HG03097 (cell line): Measurements from ENCODE around the gene TTLL11.

ENCODE experiments used
- ATAC-seq: cut with Tn5 transposase; IDR thresholded peaks from one replicate; pipeline ENCODE4 v1.9.1; 2021; ENCODE audit not compliant: unreplicated experiment, low FRiP score

TTLL11 gene

DNA sequence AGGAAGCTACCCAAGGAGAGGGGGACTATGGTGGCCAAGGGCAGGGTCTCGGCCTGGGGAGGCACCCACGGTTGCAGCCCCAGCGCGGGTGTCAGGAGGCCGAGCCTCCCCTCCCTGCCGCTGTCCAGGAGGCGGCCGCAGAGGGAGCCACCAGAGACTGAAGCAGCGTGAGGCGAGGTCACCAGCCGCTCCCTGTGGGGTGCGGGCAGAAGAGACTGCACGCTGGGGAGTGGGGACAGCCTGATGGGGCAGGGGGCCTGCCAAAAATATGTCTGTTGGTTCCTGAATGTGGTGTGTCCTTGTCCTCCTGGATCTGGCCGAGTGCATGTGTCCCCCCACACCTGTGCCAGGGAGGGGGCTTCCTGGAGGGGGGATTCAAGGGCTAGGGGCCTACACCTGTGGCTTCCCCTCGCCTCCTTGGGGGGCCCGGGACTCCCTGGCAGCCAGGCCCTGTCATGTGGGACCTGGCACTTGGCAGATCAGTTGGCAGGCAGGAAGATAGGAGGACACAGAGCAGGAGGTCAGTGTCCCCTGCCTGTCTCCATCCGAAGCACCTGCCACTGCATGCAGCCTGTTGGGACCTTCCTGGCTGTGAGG, 310.5 kb downstream of the TTLL11 start:
- ATAC-seq, result no peak

DNA sequence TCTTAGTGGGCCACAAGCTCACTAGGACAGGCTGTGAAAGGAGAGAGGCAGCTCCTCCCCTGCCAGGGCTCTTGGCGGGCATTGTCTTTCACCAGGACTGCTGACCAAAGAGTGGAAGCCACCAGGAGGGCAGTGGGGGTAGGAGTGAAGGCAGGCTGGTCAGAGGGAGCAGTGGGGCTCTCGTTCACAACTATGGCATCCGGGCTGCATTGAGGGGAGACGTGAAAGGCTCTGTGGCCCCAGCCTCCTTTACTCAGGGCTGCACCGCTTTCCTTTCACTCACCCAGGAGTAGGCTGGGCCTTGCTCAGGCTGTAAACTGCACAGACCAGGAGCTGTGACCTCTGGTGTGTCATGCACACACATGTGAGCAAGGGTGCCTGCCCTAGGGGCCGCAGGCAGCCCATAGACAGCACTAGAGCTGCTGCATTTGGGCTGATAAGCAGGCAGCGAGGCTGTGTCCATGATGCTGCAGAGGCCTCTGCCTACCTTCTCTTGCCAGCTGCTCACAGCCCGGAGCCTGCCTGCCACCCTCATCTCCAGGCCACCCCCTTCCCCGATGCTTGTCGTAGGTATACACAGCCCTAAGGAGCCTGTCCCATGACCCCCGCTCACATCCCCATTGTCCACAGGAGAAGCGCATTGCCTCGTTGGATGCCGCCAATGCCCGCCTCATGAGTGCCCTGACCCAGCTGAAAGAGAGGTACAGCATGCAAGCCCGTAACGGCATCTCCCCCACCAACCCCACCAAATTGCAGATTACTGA, 311.2 kb downstream of the TTLL11 start:
- ATAC-seq, result no peak

DNA sequence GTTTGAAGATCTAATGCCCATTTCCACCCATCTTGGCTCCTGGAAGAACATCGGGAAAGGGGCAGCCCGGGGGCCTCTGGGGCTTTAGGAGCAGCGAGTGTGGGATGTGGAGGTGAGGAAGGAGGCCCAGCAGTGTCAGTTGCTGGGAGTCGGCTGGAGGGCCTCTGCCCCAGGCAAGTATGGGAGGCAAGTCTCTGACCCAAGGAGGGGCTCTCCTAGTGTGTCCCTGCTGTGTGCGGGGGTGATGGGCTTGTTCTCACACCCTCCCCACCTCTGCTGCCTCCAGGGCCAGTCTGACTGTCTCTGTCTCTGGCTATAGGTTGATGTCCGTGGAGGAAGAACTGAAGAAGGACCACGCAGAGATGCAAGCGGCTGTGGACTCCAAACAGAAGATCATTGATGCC, 312.0 kb downstream of the TTLL11 start:
- no peak for ATAC-seq

DNA sequence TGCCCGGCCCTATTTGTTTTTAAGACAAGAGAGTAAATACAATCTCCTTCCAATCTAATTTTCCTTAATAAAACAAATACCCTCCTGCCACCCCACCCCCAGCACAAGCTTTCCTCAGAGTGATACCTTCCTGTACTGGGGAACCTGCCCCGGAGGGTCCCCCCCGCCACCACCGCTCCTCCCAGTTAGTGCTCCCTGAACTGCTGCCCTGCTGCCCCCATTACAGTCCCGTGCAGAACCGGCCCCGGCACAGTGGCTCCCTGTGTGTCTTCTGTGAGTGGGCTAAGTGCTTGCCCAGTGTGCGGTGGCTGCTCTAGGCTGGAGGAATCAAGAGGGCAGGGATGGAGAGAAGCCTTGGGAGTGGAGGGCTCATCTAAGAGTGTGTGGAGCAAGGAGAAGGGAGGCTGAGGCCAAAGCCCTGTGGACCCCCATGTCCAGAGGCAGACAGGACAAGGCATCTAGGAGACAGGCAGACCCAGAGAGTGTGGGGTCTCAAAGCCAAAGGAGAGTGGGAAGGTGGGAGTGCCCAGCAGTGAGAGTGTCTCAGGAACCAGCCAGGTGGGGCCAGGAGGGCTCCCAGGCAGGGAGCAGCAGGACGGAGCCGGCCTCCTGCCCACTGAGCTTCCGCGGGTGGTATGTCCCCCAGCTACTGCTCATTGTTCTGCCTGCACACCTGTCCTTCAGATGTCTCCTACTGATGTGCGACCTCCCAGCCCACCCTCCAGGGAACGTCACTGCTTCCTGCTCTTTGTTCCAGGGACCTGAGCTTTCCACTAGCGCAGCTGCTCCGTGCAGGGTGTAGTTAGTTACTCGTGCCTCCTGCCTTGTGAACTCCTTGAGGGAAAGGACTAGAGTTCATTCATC, 312.7 kb downstream of the TTLL11 start:
- no peak for ATAC-seq

DNA sequence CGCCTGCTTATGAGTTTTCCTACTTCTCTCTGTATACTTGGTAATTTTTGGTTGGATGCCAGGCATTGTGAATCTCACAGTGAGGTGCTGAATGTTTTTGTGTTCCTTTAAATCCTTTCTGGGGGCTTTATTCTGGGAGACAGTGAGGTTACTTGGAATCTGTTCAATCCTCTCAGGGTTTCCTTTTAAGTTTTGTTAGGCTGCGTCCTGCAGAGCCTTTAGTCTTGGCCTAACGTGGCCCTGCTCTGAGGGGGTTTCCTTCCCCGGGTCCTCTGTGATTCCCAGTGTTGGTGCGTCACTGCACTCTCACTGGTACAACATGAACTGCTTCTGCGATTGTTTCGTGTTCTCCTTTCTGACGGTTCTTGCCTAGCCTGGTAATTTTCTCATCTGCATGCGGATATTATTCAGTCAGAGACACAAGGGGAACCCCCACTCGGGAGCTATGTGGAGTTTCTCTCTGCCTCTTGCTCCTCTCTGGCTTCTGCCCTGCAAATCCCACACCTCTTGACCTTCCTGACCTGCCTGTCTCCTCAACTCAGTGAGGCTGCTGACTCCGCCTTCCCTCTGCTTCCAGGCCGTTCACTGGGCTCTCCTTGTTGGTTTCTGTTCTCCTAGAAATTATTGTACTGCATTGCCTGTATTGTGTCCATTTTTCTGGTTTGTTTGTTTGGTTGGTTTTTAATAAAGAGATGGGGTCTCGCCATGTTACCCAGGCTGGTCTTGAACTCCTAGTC, 313.6 kb downstream of the TTLL11 start:
- ATAC-seq, result no peak

DNA sequence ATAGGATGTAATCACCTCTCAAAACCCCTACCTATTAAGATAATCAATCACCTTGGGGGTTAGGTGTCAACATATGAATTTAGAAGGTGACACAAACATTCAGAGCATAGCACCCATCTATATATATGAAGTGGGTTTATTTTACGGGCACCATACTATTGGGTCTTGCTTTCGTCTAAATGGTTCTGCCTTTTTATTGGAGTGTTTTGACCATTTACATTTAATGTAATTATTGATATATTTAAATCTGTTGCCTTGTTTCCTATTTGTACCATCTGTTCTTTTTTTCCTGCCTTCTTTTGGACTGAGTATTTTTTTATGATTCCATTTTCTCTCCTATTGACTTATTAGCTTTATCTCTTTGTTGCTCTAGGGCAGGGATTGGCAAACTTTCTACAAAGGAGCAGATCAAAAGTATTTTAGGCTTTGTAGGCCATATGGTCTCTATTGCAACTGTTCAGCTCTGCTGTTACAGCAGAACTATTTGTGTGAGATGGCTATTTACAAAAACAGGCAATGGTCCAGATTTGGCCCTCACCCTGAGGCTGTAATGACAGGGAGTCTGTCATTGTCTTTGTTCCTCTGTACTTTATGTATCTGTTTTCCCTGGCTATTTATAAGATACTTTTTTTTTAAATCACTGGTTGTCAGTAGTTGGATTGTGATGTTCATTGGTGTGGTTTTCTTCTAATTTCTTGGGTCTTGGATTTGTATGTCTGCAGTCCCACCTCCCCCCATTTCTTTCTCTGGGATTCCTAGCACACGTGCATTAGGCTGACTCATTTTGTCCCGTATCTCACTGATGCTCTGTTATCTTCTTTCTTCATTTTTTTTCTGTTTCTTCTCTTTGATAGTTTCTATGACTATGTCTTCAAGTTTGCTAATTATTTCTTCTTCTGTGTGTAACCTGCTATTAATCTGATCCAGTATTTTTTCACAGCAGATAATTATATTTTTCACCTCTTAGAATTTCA, 314.6 kb downstream of the TTLL11 start:
- ATAC-seq, result no peak

DNA sequence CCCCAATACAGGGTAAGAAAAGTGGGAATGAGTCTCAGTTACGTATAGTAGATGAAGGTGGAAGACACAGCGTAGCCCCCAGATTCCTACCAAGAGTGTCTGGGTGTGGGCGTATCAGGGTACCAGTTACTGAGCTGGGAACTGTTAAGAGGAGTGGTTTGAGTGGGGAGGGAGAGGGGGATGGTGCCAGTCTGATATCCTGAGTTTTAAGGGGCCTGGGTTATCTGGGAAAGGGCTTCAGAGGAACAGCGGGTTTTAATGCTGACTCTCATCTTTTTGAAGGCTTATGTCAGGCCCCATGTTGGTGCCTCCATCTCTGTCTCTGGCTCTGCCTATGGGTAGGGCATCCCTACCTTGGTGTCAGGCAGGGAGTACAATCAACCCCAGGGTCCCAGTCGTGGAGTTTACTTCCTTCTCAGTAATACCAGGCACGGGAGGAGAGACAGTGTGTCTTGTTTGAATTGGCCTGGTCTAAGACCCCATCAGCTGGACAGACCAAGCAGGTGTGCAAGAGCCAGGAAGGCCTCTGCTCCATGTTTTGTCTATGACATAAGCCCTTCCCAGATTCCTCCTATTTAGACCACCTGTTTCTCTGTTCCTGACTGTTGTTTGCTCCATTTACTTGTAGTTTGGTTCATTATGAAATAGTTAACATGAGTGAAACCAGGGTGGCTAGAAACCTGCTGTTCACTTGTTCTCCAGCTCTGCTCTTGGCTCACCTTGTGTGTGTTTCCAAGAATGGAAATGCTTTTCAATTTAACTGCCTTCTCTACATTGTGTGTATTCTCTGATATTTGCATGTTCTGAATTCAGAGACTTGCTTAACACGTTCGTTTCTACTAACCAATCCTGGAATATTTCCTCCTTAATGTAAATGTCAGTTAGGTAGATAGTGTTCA, 316.1 kb downstream of the TTLL11 start:
- ATAC-seq, result no peak

DNA sequence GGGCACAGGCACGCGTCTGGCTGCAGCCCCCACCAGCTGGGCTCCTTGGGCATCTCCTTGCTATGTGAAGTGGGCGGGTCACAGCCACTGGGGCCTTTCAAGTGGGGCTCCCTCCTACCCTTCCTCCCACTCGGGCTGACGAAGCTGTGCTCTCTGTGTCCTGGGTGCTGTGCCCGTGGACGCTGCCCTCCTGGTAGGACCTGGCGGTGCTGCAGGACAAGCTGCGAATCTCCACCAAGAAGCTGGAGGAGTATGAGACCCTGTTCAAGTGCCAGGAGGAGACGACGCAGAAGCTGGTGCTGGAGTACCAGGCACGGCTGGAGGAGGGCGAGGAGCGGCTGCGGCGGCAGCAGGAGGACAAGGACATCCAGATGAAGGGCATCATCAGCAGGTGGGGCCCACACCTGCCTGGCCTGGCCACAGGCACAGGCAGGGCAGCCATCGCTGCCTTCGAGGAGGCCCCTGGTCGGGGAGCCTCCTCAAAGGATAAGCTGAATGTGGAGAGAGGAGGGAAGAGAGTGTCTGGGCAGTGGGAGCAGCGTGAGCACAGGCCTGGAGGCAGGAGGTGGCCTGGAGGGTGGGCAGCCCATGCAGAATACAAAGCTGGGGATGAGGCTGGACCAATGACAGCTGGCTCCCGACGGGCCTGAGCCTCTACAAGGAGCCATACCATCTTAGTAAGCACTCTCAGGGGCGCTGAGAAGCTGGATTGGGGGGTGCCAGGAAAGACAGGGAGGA, 316.9 kb downstream of the TTLL11 start:
- ATAC-seq, result no peak

DNA sequence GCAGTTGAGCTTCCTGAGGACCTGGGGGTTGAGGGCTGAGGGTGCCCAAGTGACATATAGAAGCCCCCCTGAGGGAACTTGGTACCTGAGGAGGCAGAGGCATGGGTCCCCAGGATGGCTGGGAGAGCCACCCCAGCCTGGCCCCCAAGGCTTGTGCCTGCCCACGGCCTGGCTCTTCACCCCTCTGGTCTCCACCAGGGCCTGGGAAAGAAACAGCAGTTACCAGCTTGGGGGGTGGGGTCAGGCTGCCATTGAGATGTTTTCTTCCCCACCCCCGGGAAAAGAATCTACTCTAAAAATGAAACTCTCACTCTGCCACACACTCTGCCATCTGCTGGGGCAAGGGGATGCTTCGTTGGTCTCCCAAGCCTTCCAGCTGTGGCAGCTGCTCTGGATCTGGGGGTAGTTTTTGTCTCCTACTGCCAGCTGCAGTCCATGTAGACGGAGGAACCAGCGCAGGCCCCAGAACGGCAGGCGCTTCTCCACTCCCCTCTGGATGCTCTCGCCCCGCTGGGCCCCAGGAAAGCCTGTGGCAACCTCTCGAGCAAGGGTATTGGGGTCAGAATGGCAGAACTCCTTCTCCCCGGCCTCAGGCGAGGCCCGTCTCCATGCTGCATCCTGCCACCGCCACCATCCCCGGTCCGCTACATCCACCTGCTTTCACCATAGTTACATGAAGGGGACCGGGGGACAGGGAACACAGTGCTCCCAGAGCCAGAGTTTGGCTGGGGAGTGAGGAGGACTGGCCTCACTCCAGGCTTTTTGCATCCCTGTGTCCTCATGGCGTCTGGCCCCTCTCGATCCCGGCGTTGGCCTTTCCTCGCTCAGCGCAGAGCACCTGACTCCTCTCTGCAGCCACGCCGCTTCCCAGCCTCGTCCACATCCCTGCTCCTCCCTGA, 318.1 kb downstream of the TTLL11 start:
- ATAC-seq, result no peak

DNA sequence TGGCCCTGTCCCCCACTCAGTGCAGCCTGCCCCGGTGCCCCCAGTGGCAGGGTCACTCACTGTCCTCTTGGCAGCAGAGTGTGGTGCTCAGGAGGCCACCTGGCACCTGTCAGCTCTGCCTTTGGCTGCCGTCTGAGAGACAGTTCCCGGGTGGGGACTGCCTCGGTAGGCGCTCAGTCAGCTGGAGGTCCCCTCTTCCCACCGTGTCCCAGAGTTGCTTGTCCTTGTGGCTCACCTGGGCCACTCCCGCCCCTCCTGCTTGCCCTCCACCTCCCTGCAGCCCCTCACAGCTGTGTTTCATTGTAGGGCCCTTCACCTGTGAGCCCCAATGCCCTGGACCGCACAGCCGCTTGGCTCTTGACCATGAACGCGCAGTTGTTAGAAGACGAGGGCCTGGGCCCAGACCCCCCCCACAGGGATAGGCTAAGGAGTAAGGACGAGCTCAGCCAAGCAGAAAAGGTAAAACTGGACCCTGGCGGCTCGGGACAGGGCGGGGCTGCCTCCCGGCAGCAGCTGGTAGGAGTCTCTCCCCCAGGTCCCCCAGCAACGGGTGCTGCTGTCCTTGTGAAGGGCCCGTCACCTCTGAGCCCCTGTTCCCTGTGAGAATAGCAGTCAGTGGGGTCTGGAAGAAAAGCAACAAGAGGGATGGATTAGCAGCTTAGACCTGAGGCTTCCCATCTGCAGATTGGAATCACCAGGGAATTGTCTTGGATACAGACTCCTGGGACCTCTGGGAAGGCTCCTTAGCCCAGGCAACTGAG, 319.0 kb downstream of the TTLL11 start:
- no peak for ATAC-seq

DNA sequence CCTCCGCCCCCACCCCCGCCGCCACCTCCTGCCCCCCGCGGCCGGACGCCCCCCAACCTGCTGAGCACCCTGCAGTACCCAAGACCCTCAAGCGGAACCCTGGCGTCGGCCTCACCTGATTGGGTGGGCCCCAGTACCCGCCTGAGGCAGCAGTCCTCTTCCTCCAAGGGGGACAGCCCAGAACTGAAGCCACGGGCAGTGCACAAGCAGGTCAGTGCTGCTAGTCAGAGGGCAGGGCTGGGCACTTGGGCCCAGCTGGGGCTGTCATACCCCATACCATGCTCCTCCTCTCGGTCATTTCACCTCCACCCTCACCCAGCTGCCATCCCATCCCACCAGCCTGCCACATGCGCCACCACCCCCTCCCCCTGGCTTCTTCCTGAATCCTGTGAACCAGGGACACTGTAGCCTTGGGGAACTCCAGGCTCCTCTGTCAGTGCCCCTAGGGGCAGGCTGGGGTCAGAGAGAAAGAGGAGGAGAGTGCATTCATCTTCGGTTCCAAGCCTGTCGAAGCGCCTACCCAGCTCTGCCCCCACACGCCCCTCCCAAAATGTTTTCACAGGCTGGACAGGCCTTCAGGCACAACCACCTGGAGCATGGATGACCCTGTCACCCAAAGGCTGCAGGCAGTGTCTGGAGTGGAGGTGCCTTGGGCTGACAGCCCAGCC, 319.7 kb downstream of the TTLL11 start:
- ATAC-seq, result no peak

DNA sequence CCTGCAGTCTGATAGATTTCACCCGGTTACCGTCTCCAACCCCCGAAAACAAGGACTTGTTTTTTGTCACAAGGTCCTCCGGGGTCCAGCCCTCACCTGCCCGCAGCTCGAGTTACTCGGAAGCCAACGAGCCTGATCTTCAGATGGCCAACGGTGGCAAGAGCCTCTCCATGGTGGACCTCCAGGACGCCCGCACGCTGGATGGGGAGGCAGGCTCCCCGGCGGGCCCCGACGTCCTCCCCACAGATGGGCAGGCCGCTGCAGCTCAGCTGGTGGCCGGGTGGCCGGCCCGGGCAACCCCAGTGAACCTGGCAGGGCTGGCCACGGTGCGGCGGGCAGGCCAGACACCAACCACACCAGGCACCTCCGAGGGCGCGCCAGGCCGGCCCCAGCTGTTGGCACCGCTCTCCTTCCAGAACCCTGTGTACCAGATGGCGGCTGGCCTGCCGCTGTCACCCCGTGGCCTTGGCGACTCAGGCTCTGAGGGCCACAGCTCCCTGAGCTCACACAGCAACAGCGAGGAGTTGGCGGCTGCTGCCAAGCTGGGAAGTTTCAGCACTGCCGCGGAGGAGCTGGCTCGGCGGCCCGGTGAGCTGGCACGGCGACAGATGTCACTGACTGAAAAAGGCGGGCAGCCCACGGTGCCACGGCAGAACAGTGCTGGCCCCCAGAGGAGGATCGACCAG, 320.4 kb downstream of the TTLL11 start:
- ATAC-seq, result no peak
